DMS114 treated with DMSO at 0.1 percent for 48 hours (cell line): Measurements from ENCODE around the gene ME3.

Source experiments
- DNase-seq: peaks from one replicate; lab custom pipeline; 2025; ENCODE audit not compliant: unreplicated experiment; lab: John Stamatoyannopoulos, UW

The ME3 gene

DNA sequence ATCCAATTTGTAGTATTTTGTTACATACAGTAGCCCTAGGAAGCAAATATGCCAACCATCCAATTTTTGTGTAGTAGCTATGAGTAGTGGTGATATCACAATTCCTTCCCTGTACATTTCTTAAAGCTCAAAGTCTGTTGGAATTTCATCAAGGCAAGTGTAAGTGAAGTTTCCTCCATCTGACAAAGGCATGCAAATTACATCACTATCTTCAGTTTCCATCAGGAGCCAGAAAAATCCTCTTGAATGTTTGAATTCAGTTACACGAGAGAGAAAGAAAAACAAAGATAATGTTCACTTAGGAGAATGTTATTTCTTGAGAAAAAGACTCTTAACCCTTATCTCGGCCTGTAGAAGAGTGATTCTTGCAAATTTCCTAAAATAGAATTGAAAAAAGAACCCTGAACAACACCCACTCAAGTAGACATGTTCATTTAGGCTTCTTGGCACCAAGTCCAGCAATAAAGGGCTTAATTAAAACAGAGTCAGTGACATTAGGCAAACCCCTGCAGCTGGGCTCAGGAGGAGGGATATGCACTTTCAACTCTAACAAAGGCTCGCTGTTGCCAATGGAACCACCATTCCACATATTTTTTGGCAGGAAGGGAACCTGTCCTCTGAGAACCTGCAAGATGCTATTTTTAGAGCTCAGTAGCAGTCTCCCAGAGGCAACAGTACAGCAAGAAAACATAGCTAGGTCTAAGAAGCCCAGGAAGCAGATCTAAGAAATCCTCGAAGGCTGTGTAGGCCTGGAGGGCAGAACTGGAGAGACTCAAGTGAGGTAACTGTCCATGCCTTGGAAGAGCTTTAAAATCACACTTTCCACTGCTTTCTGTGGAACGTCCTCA is 153.1 kb downstream of the ME3 start:
- DNase-seq: no peak

- no peak for DNase-seq
These were observed 154.2 kb downstream of the ME3 start for GRCh38 chr11:86518211-86518610.

DNA sequence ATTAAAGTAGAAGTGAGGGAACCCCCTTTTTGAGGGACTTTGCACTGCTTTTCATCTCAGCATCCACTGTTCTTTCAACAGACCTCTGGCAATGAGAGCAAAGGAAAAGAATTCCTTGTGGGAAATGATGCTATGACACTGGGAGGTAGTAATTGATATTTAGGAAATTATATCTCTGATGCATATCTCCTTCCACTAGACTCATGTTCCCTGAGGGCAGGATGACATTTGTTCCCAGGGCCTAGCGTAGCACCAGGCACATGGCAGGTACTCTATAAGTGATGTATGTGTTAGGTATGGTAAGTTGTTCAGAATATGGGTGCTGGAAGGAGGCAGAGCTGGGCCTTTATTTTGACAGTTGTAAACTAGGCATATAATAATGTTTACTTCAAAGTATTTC is 154.9 kb downstream of the ME3 start:
- DNase-seq: no peak

GRCh38 chr11:86515297-86516094 is 156.9 kb downstream of the ME3 start:
- DNase-seq: no peak

- no peak for DNase-seq
These were observed 158.0 kb downstream of the ME3 start for GRCh38 chr11:86514453-86514852.

- no peak for DNase-seq
These were observed 158.6 kb downstream of the ME3 start for GRCh38 chr11:86513746-86514373.

- DNase-seq: no peak
These were observed 159.3 kb downstream of the ME3 start for GRCh38 chr11:86513138-86513537.

DNA sequence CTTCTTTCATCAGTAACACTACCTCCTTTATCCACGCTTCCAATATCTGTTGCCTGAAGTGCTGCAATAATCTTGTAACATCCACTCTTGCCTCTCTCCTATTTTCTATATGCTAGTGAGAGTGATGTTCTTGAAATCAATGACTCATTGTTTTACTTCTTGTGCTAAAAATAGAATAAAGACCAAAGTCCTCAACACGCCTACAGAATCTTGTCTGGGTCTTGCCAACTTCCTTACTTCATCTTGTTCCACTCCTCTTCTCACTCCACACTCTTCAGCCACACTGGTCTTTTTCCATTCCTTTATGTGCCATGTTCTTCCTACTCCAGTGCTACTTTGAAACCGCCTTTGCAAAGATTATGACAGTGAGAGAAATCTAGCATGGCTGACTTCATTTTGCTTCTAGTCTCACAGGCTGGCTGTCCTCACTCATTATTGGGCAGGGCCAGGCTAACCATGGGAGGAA is 161.3 kb downstream of the ME3 start:
- DNase-seq: no peak

DNA sequence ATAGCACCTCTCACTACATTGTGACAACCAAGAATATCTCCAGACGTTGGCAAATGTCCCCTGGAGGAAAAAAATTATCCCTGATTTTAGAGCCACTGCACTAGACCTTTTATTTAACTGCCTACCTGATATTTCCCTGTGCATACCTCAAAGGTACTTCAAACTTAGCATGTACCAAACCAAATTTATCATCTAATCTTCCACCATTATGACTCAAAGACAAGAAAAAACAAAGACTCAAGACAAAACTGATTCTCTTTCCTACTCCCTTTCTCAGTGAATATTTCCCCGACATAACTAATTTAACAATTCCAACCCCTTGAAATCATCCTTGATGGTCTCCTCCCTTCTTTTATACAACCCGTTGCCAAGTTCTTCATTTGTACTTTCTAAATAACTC is 161.7 kb downstream of the ME3 start:
- no peak for DNase-seq

GRCh38 chr11:86510097-86510496 is 162.3 kb downstream of the ME3 start:
- no peak for DNase-seq

- DNase-seq: no peak
These were observed 162.8 kb downstream of the ME3 start for GRCh38 chr11:86509588-86509974.

DNA sequence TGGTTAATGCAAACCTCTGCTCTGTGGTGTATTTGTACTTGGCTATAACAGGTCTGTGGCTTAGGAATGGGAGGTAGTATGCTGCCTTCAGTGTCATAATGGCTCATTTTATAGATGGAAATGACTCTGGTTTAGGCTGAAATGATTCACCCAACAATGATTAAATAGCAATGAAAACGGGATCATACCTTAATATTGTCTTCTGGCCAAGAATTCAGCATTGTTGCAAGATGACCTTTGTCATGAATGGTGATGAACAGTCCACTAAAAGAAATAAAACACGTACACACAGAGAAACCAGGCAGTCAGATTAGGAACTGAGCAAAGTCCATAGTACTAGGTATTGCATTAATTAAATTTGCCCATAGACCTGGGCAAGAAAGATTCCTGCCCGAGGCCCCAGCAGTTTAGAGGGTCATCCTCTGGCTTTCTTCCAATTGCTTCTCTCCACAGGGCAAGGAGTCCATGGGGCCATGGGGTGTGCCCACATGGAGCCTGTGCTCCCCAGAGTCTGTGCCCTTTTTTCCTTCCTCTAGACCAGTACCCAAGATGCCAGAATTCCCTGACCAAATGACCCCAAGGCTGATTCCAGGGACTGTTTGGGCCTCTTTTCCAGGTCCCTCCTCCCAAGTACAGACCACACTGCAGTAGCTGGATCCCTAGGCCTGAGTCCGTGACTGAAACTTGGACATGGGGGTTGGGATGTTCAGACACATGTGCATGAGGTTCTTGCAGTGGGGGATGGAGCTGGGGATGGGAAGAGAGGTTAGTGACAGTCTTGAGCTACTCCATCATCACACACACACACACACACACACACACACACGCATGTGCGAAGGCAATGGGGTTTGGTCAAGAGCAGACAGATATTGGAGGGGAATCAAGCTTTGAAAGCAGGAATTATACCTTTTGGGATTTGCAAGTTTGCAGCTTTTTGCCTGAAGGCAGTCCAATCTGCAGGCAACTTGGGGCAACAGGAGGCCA is 163.5 kb downstream of the ME3 start:
- DNase-seq: no peak

DNA sequence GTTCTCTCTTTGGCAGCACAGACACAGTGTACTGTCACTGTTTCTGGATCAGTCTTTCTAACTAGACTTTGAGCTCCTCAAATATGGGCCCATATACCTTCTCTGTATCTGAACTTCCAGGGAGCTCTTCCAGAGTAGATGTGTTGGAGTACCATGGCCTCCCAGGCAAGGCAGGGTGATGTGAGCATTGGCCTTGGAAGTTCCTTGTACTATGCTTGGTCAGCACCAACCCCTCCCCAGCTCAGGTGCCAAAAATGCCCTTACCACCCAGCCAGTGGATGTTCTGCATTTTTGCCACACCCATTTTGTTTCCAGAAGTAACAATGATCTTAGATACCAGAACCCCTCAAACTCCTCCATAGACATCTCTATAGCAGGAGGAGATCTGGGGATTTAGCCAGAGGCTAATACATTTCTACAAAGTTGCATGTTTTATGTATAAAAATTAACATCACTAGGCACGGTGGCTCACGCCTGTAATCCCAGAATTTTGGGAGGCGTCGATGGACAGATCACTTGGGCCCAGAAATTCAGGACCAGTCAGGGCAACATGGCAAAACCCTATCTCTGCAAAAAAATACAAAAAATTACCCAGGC is 165.1 kb downstream of the ME3 start:
- DNase-seq: no peak

DNA sequence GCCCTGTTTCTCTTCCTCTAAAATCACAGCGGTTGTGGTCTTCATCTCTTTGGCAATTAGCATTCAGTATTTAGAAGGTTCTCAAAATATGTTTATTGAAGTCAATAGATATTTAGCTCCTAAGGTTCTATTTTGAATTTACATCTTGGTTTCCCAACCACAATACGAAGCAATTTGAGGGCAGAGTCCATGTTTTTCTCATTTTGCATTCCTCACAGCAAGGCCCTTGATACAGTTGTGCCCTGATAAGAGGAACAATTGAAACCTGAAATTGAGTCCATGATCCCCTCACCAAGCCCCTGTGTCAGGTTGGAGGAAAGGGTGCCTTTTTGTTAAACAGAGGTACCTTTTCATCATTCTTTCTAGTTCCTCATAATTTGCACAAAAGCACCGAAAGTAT is 166.2 kb downstream of the ME3 start:
- no peak for DNase-seq

DNA sequence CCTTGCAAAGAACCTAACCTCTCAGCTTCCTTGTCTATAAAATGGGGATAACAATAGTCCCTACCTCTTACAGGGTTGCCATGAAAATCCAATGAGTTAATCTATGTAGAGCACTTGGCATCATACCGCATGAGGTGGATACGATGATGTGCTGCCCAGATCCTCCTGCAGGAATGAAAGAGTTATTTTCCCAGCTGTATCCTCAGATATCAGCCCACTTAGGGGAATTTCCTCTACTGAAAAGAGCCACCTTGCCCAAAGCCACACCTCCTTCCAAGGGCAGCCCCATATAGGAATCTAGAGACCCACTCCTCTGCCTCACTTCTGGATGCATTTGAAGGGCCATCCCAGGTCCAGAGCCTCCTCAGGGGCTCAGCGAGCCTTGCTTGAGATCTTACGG is 169.3 kb downstream of the ME3 start:
- no peak for DNase-seq

DNA sequence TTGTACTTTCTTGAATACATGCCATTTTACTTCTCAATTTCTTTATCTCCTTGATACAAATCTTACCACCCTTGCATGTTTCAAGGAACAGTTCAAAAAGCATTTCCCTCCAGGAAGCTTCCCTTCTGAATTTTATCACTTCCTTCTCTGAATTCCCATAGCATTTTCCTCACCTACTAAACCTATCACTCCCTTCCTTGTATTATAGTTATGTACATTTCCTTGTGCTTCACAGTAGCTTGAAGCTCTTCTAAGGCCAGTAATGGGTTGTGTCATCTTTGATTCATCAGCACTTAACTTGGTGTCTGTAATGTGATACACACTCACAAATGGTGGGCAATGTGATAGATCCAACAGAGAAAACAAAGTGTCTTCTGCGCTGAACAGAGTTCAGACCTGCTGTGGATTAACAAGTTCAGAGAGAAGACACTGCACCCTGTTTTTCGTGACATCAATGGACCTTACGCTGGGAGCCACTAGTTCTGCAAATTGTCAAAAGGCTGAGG is 170.2 kb downstream of the ME3 start:
- no peak for DNase-seq

DNA sequence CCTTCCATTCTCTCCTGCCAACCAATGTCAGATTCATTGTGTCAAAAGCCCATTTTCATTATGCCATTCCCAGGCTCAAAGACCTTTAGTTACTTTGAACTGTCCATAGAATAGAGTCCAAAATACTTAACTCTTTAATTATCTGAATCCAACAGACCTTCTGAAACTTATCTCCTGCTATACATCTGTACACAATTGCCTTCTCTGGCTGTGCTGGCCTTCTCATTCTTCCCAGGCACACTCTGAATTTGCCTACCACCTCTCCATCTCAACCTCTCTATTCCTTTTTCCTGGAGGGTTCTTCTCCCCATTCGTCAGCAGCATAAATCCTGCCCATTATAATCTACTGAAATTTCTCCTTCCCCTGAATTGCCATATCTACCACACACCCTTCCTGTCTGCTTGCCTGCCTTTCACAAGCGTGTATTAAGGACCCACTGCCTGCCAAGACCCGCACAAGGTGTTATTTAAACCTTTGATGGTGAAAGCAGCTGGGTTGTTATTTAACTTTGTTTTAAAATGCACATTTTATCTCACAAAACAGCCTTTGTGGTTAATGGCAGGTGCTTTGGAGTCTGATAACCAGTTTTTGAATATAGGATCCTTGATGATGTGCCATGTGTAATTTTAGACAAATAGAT is 171.8 kb downstream of the ME3 start:
- no peak for DNase-seq

- no peak for DNase-seq
These were observed 172.7 kb downstream of the ME3 start for GRCh38 chr11:86499723-86500129.

- no peak for DNase-seq
These were observed 174.6 kb downstream of the ME3 start for GRCh38 chr11:86497836-86498235.

GRCh38 chr11:86497310-86497709 is 175.1 kb downstream of the ME3 start:
- no peak for DNase-seq
